A673 (cell line): ENCODE measurements around the gene MPIG6B.

Experiments used
- CTCF ChIP-seq: fragments of 300-800, 200-600 bp; sonication (generic); conservative IDR thresholded peaks from 2 replicates; pipeline ENCODE4 v1.5.1; 2017; ENCODE audit warnings: low read depth, mild to moderate bottlenecking, antibody characterized with exemption, low read length, moderate library complexity, mixed read lengths
- EZH2 ChIP-seq: fragments of 200-600 bp; sonication (generic); IDR thresholded peaks from 2 replicates; pipeline ENCODE4 v1.6.1; 2017; ENCODE audit warnings: borderline replicate concordance, low read depth, mild to moderate bottlenecking, mixed read lengths, antibody characterized with exemption, low read length; ENCODE audit not compliant: poor library complexity, severe bottlenecking

GRCh38 chr6:31683591-31683990, 39.6 kb upstream of the MPIG6B start:
- TF ChIP-seq CTCF (no peak), EZH2 (no peak)
